SK-MEL-5 (cell line): ENCODE results near the gene POU2AF1. TPM values are rescaled to one million over a fixed set of nuclear protein-coding genes. Genes with fewer than 3 reads are reported as not detected.

Experiments used
- DNase-seq: peaks from one replicate; pipeline ENCODE4 v3.0.0-alpha.2; 2016; ENCODE audit warnings: low read depth, low spot score
- in situ Hi-C: cut with HindIII; loops from 2 replicates; pipeline ENCODE4 v1.10.0; 2016; ENCODE audit warnings: low sequenced_read_pairs, high pct_unique_total_duplicates, low pct_unique_long_range_greater_than_20kb
- polyA plus RNA-seq, 2 experiments: library from polyadenylated mRNA; depleted of rRNA; stranded (reverse); fragments of >200 nt; gene quantifications; 2 replicates each; pipeline ENCODE4 v1.2.3, GENCODE V29; 2015
- total RNA-seq: library from RNA; depleted of rRNA; stranded (reverse); fragments of >200 nt; shearing (Covaris generic); gene quantifications from 2 replicates; pipeline ENCODE4 v1.2.3, GENCODE V29; 2014; rRNA removed

Gene POU2AF1, protein sequence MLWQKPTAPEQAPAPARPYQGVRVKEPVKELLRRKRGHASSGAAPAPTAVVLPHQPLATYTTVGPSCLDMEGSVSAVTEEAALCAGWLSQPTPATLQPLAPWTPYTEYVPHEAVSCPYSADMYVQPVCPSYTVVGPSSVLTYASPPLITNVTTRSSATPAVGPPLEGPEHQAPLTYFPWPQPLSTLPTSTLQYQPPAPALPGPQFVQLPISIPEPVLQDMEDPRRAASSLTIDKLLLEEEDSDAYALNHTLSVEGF
- total RNA-seq, result not detected in 2 replicates
- polyA plus RNA-seq (2015; cell fraction: cytosol; rRNA removed), result not detected in 2 replicates
- not detected in 2 replicates for polyA plus RNA-seq (2015; cell fraction: nucleus; rRNA removed)

DNA sequence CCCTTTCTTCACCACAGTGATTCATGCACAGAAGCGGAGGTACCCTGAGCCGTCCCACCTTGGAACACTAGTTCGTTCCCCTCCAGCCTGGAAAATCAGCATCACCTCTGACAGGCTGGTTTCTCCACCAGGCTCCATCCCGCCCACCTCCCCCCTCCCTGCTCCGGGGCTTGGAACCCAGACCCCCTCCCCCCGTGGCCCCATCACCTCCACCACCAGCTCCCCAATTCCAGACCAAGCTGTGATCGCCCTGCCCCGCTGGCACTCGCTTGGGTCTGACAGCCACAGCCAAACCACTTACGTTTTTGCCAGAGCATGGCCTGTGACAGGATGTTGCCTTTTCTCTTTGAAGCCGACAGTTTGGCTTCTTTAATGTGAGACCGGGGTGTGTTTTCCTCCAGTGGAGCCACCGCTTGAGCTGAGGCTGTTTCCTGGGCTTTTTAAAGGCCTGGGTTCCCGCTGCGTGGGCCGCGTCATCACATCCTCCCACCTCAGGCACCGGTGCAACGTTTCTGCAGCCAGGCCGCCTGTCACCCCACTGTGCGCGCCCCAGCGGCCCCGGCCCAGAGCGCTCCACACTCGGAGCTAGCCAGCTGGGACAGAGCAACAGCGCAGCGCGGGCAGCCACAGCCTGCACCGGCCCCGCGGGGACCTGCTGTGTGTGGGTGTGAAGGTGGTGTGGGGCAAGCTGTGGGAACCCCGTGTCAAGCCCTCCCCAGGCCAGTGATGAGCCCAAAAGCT lies at the start of gene POU2AF1:
Gene POU2AF1, minus strand, starts transcription at position 415 of the 741 bp plus-strand sequence. Its CDS starts 98 bp downstream, at position 317.
- DNase-seq, result no peak
- in situ Hi-C loops, result no loop called here

DNA sequence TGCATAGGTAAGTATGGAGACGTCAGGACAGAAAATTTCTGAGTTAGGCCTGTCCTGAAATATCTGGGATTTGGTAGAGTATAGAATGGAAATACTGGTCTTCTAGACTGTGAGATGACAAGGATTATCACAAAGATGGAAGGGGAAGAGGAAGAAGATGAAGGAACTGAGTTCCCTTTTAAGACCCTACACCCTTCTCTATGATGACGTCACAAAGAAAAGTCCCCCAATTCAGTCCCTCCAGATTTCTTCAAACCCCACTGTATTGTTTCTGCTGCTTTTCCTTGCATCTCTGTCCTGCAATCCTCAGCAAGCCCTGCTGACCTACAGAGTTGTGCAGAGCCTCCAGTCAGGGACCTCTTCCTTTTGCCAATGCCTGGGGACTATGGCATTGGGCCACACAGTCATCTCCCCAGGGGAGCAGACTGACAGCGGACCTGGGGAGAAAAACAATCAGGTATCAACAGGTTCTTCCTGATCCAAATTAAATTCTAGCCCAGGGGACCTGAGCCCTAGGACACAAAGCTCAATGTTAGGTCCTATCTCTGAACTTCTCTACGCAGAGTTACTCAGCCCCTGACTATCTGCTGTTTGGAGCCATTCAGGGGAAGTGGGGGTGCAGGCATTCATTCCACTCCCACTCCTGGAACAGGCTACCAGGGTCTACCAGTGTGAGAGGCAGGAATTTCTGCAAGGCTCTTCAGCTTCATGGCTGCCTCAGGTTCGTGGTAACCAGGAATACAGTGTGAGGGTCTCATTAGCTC lies 49.2 kb upstream of the POU2AF1 start:
- DNase-seq, result no peak
- in situ Hi-C loops, result no loop called here

DNA sequence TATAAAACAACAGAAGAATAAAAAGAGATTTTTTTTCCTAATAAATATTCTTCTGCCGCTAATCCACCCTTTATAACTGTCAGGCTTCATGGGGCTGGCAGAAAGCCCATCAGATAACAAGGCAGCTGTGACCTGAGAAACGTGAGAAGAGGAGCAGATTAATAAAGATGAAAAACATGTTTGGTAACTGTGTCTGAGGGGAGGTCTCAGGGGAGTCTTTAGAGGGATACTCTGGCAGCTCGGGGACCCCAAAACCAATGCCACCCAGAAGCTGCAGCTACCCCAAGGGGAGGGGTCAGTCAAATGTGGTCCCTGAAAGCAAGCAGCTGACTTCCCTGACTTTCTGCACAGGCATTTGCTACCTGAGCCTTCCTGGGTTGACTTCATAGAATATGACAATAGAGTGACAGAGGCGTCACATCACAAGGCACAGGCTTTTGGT lies 48.4 kb upstream of the POU2AF1 start:
- no peak for DNase-seq
- in situ Hi-C loops, result no loop called here

DNA sequence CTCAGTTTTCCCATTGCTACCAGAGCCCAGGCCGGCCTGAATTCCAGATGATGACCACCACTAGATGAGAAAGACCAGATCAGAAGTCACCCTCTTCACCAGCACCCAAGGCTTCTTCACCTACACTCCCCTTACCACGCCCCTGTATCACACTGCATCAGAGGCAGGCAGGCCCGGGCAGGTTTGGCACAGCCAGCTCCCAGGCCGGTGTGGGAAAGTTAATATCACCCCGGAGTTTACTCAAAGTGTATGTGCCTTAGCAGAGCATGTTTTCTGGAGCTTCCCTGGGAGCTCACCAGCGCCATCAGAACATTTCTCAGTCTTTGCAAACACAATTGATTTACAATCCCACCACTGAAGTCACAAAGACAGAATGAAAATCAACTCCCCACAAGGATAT lies 47.5 kb upstream of the POU2AF1 start:
- DNase-seq, result no peak
- in situ Hi-C loops, result no loop called here

DNA sequence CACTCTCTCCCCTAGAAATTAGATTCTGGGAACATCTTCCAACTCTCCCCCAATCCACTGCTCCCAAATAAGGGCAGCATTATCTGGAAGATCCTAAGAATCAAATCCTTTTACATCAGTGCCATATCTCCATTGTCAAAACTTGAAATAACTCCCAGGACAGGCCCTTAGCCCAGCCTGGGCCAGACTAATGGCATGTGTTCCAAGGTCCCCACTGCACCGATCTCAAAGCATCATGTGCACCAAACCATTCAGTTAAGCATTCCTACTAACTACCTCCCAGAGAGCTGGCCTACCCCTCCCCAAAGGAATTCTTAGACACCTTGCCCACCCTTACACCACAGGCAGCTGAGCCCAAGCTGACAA lies 44.2 kb upstream of the POU2AF1 start:
- in situ Hi-C loops, result no loop called here
- no peak for DNase-seq

DNA sequence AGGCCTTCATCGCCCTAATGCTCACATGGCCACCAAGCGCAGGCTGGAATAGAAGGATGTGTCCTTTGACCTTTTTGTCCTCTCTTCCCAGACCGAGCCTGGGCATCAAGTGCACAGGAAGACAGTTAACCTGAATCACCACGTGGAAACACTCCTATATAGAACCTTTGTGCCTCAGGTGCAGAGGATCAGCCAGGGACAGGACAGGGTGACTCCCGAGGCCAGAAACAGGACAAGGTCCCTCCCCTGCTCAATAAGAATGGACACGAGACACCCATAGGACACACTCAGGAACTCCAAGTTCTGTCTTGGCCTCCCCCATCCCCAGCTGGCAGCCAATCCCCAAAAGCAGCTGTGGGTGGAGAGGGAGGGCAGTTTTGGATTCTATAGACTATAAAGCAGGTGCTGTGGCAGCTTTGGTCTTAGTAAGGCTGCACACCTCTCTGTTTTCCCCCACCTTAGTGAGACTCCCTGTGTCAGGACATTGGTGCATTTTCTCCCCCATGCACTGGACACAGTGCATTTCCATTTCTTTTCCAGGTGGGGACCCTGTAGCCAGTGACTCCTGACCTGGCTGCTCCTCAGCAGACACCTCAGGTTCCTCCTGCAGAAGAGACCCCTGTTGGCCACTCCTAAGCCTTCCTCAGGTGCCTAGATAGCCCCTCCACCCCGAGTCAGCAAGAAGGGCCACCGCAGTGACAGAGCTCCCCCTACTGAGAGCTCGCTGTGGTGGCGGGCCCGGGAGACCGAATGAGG lies 43.6 kb upstream of the POU2AF1 start:
- peak; percentile 58 for DNase-seq
- in situ Hi-C loops, result no loop called here

DNA sequence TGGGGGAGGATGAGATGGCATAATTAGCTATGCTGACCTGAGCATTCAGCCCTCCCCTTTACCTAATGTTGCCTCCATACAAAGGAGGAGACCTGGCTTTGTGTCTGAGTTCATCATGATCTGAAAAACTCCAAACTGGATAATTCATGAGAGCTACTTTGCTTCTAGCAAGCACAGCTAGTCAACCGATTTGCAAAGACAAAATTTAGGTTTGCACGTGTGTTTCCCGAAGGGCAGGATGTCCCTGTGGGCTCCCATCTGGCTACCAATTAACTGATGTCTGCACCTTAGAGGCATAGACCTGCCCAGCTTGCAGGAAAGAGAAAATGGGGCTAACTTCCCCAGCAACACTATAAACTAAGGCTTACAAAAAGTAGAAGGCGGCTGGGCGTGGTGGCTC lies 42.2 kb upstream of the POU2AF1 start:
- no peak for DNase-seq
- in situ Hi-C loops, result no loop called here

DNA sequence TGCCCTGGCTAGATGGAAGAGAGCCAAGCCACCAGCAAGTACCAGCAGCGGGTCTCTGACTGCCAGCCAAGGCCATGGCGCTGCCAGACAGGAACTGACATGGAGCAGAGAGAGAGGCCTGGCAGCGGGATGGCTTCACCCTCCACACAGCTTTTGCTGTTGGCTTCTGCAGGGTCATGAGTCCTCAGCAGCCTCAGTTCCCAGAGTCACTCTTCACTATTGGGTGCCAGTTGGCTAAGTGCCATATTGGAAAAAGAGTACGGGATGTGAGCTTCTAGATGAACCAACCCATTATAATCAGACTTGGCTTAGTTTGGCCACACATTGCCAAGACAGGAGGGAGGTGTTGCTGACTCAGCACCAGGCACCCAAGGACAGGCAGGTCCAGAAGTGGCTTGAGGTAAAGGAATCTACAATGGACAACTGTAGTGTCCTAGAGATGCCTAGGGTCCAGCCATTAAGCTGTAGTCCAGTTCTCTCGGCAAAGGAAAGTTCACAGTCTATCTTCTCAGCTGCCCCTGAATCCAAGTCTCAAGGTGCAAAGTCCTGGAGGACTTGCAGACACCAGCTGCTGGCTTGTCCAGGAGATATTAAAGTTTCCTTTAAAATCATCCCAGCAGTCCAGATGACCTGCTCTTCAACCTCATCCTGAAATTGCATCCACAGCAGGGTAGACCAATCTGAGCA lies 40.7 kb upstream of the POU2AF1 start:
- DNase-seq, result no peak
- in situ Hi-C loops, result no loop called here

DNA sequence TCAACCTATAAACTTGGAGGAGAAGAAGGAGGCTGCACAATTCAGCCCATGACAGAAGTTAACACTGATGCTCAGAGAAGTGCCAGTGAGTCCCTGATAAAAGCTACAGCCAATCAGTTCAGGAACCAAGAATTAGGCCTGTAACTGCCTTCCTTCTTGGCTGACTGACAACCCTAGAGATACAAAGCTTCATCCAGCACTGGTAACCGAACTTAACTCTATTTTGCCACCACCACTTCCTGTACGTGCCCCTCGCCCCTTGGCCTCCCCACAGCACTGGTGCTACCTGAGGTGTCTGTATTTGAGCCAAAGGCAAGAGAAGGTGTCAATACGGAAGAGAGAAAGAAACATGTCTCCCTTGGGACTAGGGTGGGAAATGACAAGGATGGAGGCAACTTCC lies 40.1 kb upstream of the POU2AF1 start:
- DNase-seq, result no peak
- in situ Hi-C loops, result no loop called here

DNA sequence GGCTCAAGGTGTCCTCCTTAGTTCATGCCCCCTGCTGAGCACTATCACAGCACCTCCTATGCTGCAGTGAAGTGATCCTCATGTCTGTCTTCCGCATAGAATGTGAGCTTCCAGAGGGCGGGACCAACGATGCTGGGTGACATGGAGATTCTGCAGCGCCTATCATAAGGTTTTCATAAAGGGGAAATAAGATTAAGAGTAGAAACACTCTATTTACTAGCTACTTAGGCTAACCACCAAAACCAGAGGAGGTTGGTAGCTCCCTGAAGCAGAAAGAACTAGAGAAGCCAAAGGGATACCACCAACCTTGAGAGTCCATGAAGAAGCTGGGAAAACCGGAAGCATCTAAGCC lies 39.3 kb upstream of the POU2AF1 start:
- in situ Hi-C loops, result no loop called here
- no peak for DNase-seq

DNA sequence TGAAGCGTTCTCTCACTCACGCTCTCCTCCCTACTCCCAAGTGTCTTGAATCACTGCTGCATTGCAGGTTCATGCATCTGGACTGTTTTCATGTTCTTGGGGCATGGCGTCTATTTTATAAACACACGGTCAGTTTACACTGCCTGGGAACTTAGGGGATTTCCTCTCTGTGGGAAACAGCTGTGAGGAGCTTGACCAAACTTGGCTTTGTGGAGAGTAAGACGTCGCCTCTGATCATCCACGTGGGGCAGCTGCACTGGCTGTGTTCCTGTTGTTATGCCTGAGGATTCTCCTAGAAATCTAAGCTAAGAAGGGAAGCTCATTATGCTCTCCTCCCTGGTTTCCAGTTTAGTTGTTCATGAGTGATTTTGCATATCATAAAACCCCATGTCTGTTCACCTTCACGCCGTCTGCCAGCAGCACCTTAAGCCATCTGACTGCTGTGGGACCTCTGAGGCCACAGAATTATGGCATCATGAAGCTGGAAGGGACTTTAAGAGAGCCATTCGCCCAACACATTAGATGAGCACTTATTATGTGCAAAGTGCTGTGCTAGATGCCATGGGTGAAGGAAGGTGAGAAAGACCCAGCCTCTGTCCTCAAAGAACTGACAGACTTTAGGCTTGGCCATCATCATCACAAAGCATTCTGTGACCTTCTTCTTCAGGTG lies 38.8 kb upstream of the POU2AF1 start:
- no peak for DNase-seq
- in situ Hi-C loops, result no loop called here

DNA sequence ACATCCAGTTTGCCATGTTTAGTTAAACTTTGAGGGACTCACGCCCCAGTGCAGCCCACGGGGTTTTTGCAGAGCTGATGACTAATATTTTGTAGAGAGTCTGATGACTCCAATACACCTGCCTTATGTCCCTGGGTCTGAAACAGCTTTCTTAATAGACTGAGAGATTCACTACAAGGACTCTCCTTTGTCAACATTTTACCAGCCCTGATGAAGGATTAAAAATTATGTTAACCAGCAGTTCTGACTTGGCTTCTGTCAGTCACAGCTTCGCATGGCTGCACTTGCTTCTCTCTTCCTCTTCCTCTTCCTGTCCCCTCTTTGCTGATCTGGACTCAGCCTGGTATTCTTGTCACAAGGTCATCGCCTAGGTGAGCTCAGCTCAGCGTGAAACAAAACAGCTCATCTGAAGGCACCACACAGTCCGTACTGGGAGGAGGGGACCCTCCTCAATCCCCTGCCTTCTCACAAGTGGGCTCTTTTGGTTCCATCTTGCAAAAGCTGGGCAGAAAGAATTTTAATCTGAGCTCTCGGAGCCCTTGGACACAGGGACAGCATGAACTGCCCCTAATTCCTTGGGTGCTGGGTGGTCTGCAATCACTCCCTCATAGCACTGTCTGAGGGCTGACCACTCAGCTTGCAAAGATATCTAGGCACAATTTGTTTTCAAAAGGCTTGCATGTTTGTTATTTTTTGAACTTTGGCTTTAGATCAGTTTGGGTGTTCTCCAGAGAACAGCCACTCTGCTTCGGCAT lies 38.1 kb upstream of the POU2AF1 start:
- no peak for DNase-seq
- in situ Hi-C loops, result no loop called here

DNA sequence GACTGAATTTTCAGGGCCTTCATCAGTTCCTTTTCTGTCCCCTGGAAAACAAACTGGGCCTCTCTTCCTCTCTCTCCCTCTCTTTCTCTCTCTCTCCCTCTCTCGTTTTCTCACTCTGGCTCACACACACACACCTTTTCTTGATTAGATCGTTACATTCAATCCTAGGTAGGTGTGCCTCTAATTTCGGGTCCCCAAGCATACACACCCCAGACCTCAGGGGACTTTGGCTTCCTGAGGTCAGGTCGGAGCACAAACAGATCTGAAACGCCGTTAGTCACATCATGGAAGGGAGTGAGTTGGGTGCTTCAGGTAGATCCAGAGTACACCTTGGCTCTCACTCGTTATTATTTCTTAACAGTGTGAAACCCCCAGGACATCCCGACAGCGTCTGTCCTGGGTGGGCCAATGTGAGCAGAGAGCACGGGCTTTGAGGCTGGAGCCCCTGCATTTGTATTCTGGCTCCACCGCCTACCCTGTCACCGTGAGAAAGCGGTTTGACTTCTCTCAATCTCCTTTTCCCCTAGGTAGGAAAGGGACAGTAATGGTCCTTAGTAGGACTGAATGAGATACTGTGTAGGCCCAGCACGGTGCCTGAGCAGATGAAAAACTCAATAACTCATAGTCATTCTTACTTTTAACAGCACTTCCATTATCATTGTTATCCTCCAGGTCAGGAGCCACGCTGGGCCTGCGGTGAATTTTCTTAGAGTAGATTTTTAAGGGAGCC lies 37.3 kb upstream of the POU2AF1 start:
- DNase-seq, result no peak
- in situ Hi-C loops, result no loop called here

DNA sequence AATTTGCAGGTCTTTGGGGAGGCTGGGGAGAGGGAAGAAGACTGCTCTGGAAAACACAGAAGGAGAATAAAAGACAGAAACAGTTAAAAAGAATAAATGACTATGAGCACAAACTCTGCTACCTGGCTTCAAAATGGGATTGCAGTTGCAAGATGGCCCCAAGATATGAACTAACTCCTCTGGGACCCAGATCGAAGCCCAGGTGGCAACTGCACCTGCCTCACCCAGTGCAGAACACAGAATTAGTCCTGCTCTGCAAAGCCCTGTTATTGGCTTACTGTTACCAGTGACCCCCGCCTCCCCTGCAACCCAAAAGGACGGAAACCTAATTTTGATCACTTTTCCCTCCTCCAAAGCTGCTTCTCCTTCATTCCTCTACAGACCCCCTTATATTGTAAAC lies 35.9 kb upstream of the POU2AF1 start:
- in situ Hi-C loops, result no loop called here

DNA sequence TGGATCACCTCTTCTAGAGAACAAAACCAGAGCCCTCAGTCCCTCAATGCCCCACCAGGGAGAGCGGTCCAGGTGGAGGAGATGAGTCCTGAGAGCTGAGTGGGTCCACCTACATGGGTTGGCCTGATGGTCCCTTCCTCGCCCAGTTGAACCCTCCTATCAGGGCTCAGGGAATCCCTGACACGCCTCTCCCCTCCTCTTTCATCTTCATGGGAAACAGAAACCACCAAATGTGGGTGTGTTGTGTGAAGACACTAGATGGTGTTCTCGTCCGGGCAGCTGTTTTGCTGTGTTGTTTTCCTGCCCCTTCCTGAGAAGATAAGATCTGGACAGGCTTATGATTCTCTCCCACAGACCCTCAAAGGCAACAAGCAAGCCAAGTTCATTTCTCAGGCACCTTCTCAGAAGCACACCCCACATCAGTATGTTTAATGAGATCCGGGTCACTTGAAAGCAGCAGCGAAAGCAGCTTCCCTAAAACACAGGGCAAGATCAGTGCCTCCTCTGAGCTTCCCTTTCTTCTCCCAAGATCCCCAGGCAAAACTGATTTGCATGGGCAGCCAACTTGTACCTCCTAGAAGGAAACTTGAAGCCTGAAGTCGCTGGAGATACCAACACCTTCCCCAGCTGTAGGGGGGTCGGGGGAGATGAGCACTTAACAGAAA lies 35.3 kb upstream of the POU2AF1 start:
- in situ Hi-C loops, result no loop called here
- DNase-seq, result no peak

More for the DNA sequence above, 35.9 kb upstream of the POU2AF1 start:
- no peak for DNase-seq
